ENCODE results near the gene HDGF. TPM values are rescaled to one million over a fixed set of nuclear protein-coding genes. Genes with fewer than 3 reads are reported as not detected.

Gene HDGF
- total RNA-seq, 3 donors from 2014 or later (not counting 1 experiment from before 2014, with no cell fraction given) = 95.3 to 110 (median 96.6) TPM

DNA sequence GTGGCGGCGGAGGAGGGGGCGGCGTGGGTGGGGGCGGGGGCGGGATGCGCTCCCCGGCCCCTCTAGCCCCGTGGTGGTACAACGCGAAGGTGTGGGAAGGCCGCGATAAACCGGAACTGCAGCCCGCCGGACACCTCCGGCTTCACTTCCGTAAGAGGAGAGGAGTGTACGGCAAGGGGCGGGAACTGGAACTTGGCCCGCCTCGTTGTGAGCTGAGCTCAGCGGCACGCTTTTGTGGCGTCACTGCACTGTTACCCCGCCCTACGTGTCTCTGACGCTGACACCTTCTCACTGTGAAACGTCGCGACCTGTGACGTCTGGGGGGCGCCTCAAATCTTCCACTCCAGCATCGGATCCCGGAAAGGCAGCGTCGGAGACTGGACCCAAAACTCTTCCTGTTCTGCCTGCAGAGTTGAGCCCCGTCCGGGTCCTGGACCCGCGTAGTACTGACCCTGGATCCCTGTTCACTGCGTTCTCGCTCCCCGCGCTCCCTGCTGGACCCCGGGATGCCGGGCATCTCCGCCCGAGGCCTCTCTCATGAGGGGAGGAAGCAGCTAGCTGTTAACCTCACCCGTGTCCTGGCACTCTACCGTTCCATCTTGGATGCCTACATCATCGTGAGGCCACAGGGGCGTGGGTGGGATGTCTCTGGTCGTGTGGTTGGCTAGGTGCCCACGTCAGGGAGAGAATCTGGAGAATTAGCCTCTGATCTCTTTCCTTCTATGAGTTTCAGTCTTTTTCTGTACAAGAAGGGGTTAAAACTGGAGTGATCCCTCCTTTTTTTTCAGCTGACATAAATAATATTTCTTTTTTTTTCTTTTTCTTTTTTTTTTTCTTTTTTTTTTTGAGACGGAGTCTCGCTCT lies 22.6 kb downstream of the HDGF start, which contains the start of gene ISG20L2:
Gene ISG20L2, minus strand, starts transcription at position 168 of the 864 bp plus-strand sequence. CDS start 1,114 bp downstream, outside the sequence.
- Mint-ChIP-seq H3K4me1 (peaks cover 15 to 24% of the 10 kb centered on the region in 2 donors), H3K27ac (no peak within 1 kb of the TSS), H3K9me3 (no peaks in the 10 kb centered on the region), H3K36me3 (peaks cover 2% of the 10 kb centered on the region), H3K27me3 (ENCODE audit: low read depth in 2 of 2) (no peaks in the 10 kb centered on the region), H3K4me3 (peak within 1 kb of the TSS; percentile 98)
- H3K27ac ChIP-seq (ENCODE audit: low read length) = peak within 1 kb of the TSS; percentile 99
- ATAC-seq (peak; percentile 92 to 98 (median 92)), DNase-seq (peak; percentile 95 to 99)
- no peaks in the 10 kb centered on the region for H3K27me3 ChIP-seq (ENCODE audit: control insufficient read depth, insufficient read depth, low read length)
- peak within 1 kb of the TSS; percentile 98 for H3K4me3 ChIP-seq (ENCODE audit: low read length)
- H3K36me3 ChIP-seq (ENCODE audit: control insufficient read depth, insufficient read depth, low read length) = peaks cover 20% of the 10 kb centered on the region
- intact Hi-C loops (cut with micrococcal nuclease) = loop anchor here (1.0 to 5.0 kb wide), 4 partner anchors 12 to 447 kb away; partner anchors contain the start of genes MRPL24, NTRK1, PRCC and SMG5
- TF ChIP-seq CTCF (IDR thresholded peaks at IDR 0.05) = no peak
- H3K9me3 ChIP-seq (ENCODE audit: control insufficient read depth, insufficient read depth, low read length) = no peaks in the 10 kb centered on the region
- 3% methylated on average over 56 of the region's 57 CpGs for WGBS (ENCODE audit: insufficient coverage)
- peaks cover 45% of the 10 kb centered on the region for H3K4me1 ChIP-seq (ENCODE audit: control insufficient read depth, insufficient read depth, low read length)

GRCh38 chr1:156727926-156728598 lies 23.4 kb downstream of the HDGF start, which contains the start of gene METTL25B:
Gene METTL25B, plus strand, starts transcription at chr1:156728469. Its CDS starts 636 bp downstream, at chr1:156729105.
- intact Hi-C loops (cut with micrococcal nuclease) = loop anchor here (1.0 to 5.0 kb wide), 4 partner anchors 13 to 446 kb away; partner anchors contain the start of genes MRPL24, NTRK1, PRCC and SMG5
- H3K4me1 ChIP-seq (ENCODE audit: control insufficient read depth, insufficient read depth, low read length) = peaks cover 45% of the 10 kb centered on the region
- H3K4me3 Mint-ChIP-seq = peak within 1 kb of the TSS; percentile 98

GRCh38 chr1:156727492-156727891 lies 24.0 kb downstream of the HDGF start:
- Mint-ChIP-seq H3K27ac (no peak overlapping the region), H3K9me3 (no peaks in the 10 kb centered on the region), H3K36me3 (peaks cover 8% of the 10 kb centered on the region), H3K4me3 (no peak overlapping the region), H3K27me3 (ENCODE audit: low read depth in 2 of 2) (no peaks in the 10 kb centered on the region), H3K4me1 (peaks cover 22 to 31% of the 10 kb centered on the region in 2 donors)
- H3K27me3 ChIP-seq (ENCODE audit: control insufficient read depth, insufficient read depth, low read length) = no peaks in the 10 kb centered on the region
- WGBS (ENCODE audit: insufficient coverage) = 41% methylated on average over 7 of the region's 7 CpGs
- DNase-seq = no peak
- intact Hi-C loops (cut with micrococcal nuclease) = loop anchor here (5.0 kb wide), 1 partner anchor 445 kb away; the partner anchor contains the start of genes SMG5 and TMEM79
- H3K4me3 ChIP-seq (ENCODE audit: low read length) = peak overlapping the region; percentile 98
- no peak for ATAC-seq
- H3K9me3 ChIP-seq (ENCODE audit: control insufficient read depth, insufficient read depth, low read length) = no peaks in the 10 kb centered on the region
- peaks cover 25% of the 10 kb centered on the region for H3K36me3 ChIP-seq (ENCODE audit: control insufficient read depth, insufficient read depth, low read length)
- TF ChIP-seq CTCF (IDR thresholded peaks at IDR 0.05) = no peak
- H3K27ac ChIP-seq (ENCODE audit: low read length) = peak overlapping the region; percentile 99
- peaks cover 45% of the 10 kb centered on the region for H3K4me1 ChIP-seq (ENCODE audit: control insufficient read depth, insufficient read depth, low read length)

More at GRCh38 chr1:156727926-156728598, 23.4 kb downstream of the HDGF start, which contains the start of gene METTL25B:
- Histone ChIP-seq H3K27me3 (ENCODE audit: control insufficient read depth, insufficient read depth, low read length) (no peaks in the 10 kb centered on the region), H3K27ac (ENCODE audit: low read length) (peak within 1 kb of the TSS; percentile 99), H3K36me3 (ENCODE audit: control insufficient read depth, insufficient read depth, low read length) (peaks cover 22% of the 10 kb centered on the region), H3K4me3 (ENCODE audit: low read length) (peak within 1 kb of the TSS; percentile 98), H3K9me3 (ENCODE audit: control insufficient read depth, insufficient read depth, low read length) (no peaks in the 10 kb centered on the region)
- peak; percentile 54 to 72 (median 62) for ATAC-seq
- WGBS (ENCODE audit: insufficient coverage) = under 1% methylated on average over 46 of the region's 46 CpGs
- peak in 1 of 2 donors; percentile 84 for DNase-seq
- Mint-ChIP-seq H3K27me3 (ENCODE audit: low read depth in 2 of 2) (no peaks in the 10 kb centered on the region), H3K36me3 (peaks cover 8% of the 10 kb centered on the region), H3K9me3 (no peaks in the 10 kb centered on the region), H3K27ac (no peak within 1 kb of the TSS), H3K4me1 (peaks cover 22 to 31% of the 10 kb centered on the region in 2 donors)
- no peak for TF ChIP-seq CTCF (IDR thresholded peaks at IDR 0.05)

All from natural killer cell (primary cell).